ENCODE measurements around the gene FBXW8.

DNA sequence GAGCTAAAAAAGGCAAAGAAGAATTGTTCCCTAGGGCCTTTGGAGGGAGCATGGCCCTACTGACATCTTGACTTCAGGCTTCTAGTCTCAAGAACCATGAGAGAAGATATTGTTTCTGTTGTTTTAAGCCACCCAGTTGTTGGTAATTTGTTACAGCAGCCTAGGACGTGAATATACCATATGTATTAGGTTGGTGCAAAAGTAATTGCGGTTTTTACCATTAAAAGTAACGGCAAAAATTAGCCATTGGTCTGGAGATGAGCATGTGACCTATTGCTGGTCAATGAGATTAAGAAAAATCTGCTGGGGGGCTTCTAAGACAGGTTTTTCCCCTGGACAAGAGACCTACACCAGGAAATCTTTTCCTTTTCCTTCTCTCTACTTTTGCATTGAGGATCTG, 19.7 kb upstream of the FBXW8 start:
- TF ChIP-seq POLR2A (IDR thresholded peaks at IDR 0.05; ENCODE audit: low read length) (no peak), GATA1 (IDR thresholded peaks at IDR 0.05; ENCODE audit: low read depth, low read length) (no peak)
